Frontal cortex (tissue), 4 donors: Measurements from ENCODE around the gene PMFBP1. TPM values are rescaled to one million over a fixed set of nuclear protein-coding genes. Genes with fewer than 3 reads are reported as not detected.
"Not testable (repeated sequence)": the region's sequence is repeated elsewhere in the genome, so short reads cannot be mapped to it uniquely, and the experiment has no call there.

Experiments used
- DNase-seq, 2 donors: peaks; one replicate each; pipeline ENCODE4 v3.0.0; 2012; ENCODE audit warnings: low spot score in 2 of 2
- FAIRE-seq: peaks from 2 replicates; lab custom pipeline; 2012; peaks lifted over from hg19 to GRCh38; lab: Jason Lieb, UNC
- total RNA-seq: library from RNA; depleted of rRNA; stranded (reverse); fragments of >200 nt; gene quantifications from one replicate; pipeline ENCODE4 v1.2.3, GENCODE V29; 2014
- donor health status: control.
- donor health status: control.
- donor health status: control.

Gene PMFBP1
- total RNA-seq, 1 donor from 2014 or later, result 0.41 TPM

- DNase-seq, FAIRE-seq: not testable (repeated sequence)
Observed at GRCh38 chr16:72076991-72077706, 94.8 kb downstream of the PMFBP1 start.

- FAIRE-seq, DNase-seq: not testable (repeated sequence)
Observed at GRCh38 chr16:72075067-72075466, 96.9 kb downstream of the PMFBP1 start.

- FAIRE-seq, result no peak
- peak in 1 of 2 donors; percentile 18 for DNase-seq
Observed at GRCh38 chr16:72073560-72074230, 98.3 kb downstream of the PMFBP1 start.

GRCh38 chr16:72072514-72073342 is 99.2 kb downstream of the PMFBP1 start:
- FAIRE-seq, result no peak
- no peak for DNase-seq

Other genes with a start within 250 kb of the PMFBP1 start
- under 0.01 TPM for gene PKD1L3, start 171.8 kb downstream of the PMFBP1 start, total RNA-seq
- 2.4 TPM for gene DHODH, start 163.4 kb downstream of the PMFBP1 start, total RNA-seq
- gene HP, start 117.7 kb downstream of the PMFBP1 start, total RNA-seq, result 0.41 TPM
- under 0.01 TPM for gene HPR, start 108.9 kb downstream of the PMFBP1 start, total RNA-seq
- 10.2 TPM for gene TXNL4B, start 78.5 kb downstream of the PMFBP1 start, total RNA-seq
- gene DHX38, start 78.3 kb downstream of the PMFBP1 start, total RNA-seq, result 57.1 TPM